Measurements from ENCODE around the gene HIC1. TPM values are rescaled to one million over a fixed set of nuclear protein-coding genes. Genes with fewer than 3 reads are reported as not detected.
A peak's percentile ranks its signal among the peaks of the same experiment; 100 is the strongest.

The HIC1 gene
- total RNA-seq, 4 donors from 2014 or later, result 27.6 to 64.7 (median 50.0) TPM

GRCh38 chr17:2075336-2076086 lies 20.6 kb downstream of the HIC1 start:
- Histone ChIP-seq H3K27me3 (no peaks in the 10 kb centered on the region), H3K36me3 (peaks cover 0 to 85% (median 0%) of the 10 kb centered on the region in 3 donors), H3K9me3 (no peaks in the 10 kb centered on the region), H3K4me3 (no peak overlapping the region), H3K27ac (peak overlapping the region; percentile 31 to 79 (median 74)), H3K4me1 (peaks cover 0 to 64% (median 25%) of the 10 kb centered on the region in 4 donors)
- no peak for DNase-seq (ENCODE audit: low spot score in 2 of 2)
- TF ChIP-seq EP300 (IDR thresholded peaks at IDR 0.05), result no peak
- peak in 2 of 5 experiments; percentile 16 for TF ChIP-seq CTCF (IDR thresholded peaks at IDR 0.05)
- no peak for TF ChIP-seq POLR2A (IDR thresholded peaks at IDR 0.05)
- 46 to 47% methylated on average over 13 of the region's 13 CpGs for WGBS, 2 donors

- peak overlapping the region; percentile 31 to 79 (median 74) for H3K27ac ChIP-seq
- no peak for DNase-seq (ENCODE audit: low spot score in 2 of 2)
- H3K36me3 ChIP-seq, result peaks cover 0 to 87% (median 0%) of the 10 kb centered on the region in 3 donors
- no peak overlapping the region for H3K4me3 ChIP-seq
- WGBS, 2 donors, result 55 to 57% methylated on average over 17 of the region's 17 CpGs
- peaks cover 0 to 55% (median 21%) of the 10 kb centered on the region in 4 donors for H3K4me1 ChIP-seq
- no peaks in the 10 kb centered on the region for H3K9me3 ChIP-seq
- TF ChIP-seq EP300 (IDR thresholded peaks at IDR 0.05) (no peak), CTCF (IDR thresholded peaks at IDR 0.05) (no peak), POLR2A (IDR thresholded peaks at IDR 0.05) (no peak)
- no peaks in the 10 kb centered on the region for H3K27me3 ChIP-seq
These were observed 21.4 kb downstream of the HIC1 start for GRCh38 chr17:2076087-2076984.

- 52 to 58% methylated on average over 8 of the region's 8 CpGs for WGBS, 2 donors
- Histone ChIP-seq H3K4me1 (peaks cover 0 to 53% (median 19%) of the 10 kb centered on the region in 4 donors), H3K27me3 (no peaks in the 10 kb centered on the region), H3K9me3 (no peaks in the 10 kb centered on the region), H3K4me3 (no peak overlapping the region), H3K36me3 (peaks cover 0 to 87% (median 0%) of the 10 kb centered on the region in 3 donors), H3K27ac (peak overlapping the region in 3 of 4 donors; percentile 68 to 79 (median 79))
- TF ChIP-seq POLR2A (IDR thresholded peaks at IDR 0.05) (no peak), EP300 (IDR thresholded peaks at IDR 0.05) (no peak), CTCF (IDR thresholded peaks at IDR 0.05) (no peak)
- DNase-seq (ENCODE audit: low spot score in 2 of 2), result no peak
These were observed 22.1 kb downstream of the HIC1 start for GRCh38 chr17:2077040-2077439.

- H3K4me1 ChIP-seq, result peaks cover 0 to 64% (median 32%) of the 10 kb centered on the region in 4 donors
- WGBS, 2 donors, result 85 to 86% methylated on average over 9 of the region's 9 CpGs
- peak overlapping the region in 2 of 4 donors; percentile 16 to 86 for H3K27ac ChIP-seq
- H3K36me3 ChIP-seq, result peaks cover 0 to 66% (median 0%) of the 10 kb centered on the region in 3 donors
- H3K9me3 ChIP-seq, result no peaks in the 10 kb centered on the region
- TF ChIP-seq CTCF (IDR thresholded peaks at IDR 0.05) (no peak), EP300 (IDR thresholded peaks at IDR 0.05) (no peak), POLR2A (IDR thresholded peaks at IDR 0.05) (no peak)
- no peak for DNase-seq (ENCODE audit: low spot score in 2 of 2)
- H3K27me3 ChIP-seq, result no peaks in the 10 kb centered on the region
- H3K4me3 ChIP-seq, result no peak overlapping the region
These were observed 26.7 kb downstream of the HIC1 start for GRCh38 chr17:2081564-2081963.
